Naive thymus-derived CD4-positive, alpha-beta T cell (primary cell): ENCODE data around the gene MYO1H. TPM values are rescaled to one million over a fixed set of nuclear protein-coding genes. Genes with fewer than 3 reads are reported as not detected.

ENCODE experiments used
- ATAC-seq: fragments of 150-1000 bp; cut with Tn5 transposase; 2 replicates; pipeline ENCODE4 v1.10.0; 2021; ENCODE audit warnings: mild to moderate bottlenecking, moderate library complexity
- CTCF ChIA-PET: fragments of 350-600 bp; sonication (Branson Sonifier 250); formaldehyde crosslinking; loops from one replicate; lab custom pipeline; 2021; ENCODE audit warnings: antibody characterized with exemption; lab: Charles Lee
- POLR2A ChIA-PET: fragments of 350-600 bp; sonication (Branson Sonifier 250); formaldehyde crosslinking; loops from one replicate; lab custom pipeline; 2021; ENCODE audit warnings: antibody characterized with exemption, inconsistent platforms; lab: Charles Lee
- DNase-seq, 9 donors: peaks; one replicate each; pipeline versions ENCODE4 v3.0.0 to v3.0.0-alpha.2; 2020 to 2022; ENCODE audit warnings: mixed read lengths in 1 of 9
- H3K27ac ChIP-seq: one replicate; pipeline ENCODE4 v1.7.0; 2013; ENCODE audit warnings: mild to moderate bottlenecking, low read depth, low read length, moderate library complexity
- H3K27me3 ChIP-seq, 2 donors: one replicate each; pipeline ENCODE4 v1.7.0; 2013; ENCODE audit warnings: low read length in 2 of 2, mild to moderate bottlenecking in 2 of 2, moderate library complexity in 2 of 2; ENCODE audit not compliant: control insufficient read depth in 2 of 2, insufficient read depth in 2 of 2
- H3K36me3 ChIP-seq, 3 experiments: 1 replicate in 2 of 3; 2 replicates in 1 of 3; pipeline ENCODE4 v1.7.0; 2013; ENCODE audit warnings: low read length in 3 of 3, mild to moderate bottlenecking in 3 of 3, moderate library complexity in 1 of 3; ENCODE audit not compliant: insufficient read depth in 3 of 3, control insufficient read depth in 2 of 3
- H3K4me1 ChIP-seq, 2 donors: one replicate each; pipeline ENCODE4 v1.7.0; 2013; ENCODE audit warnings: low read length in 2 of 2, mild to moderate bottlenecking in 2 of 2, moderate library complexity in 1 of 2; ENCODE audit not compliant: control insufficient read depth in 2 of 2, insufficient read depth in 2 of 2
- H3K4me3 ChIP-seq: 2 replicates; pipeline ENCODE4 v1.7.0; 2013; ENCODE audit warnings: mild to moderate bottlenecking, low read length
- H3K9me3 ChIP-seq, 3 experiments: 1 replicate in 2 of 3; 2 replicates in 1 of 3; pipeline ENCODE4 v1.7.0; 2013; ENCODE audit warnings: low read length in 3 of 3; ENCODE audit not compliant: control insufficient read depth in 2 of 3
- H3K27ac Mint-ChIP-seq, 9 donors: one replicate each; pipeline ENCODE4 v1.8.0; 2020 to 2022; ENCODE audit warnings: mixed read lengths in 9 of 9, mild to moderate bottlenecking in 8 of 9, moderate library complexity in 5 of 9, inconsistent platforms in 2 of 9
- H3K27me3 Mint-ChIP-seq, 5 donors: one replicate each; pipeline ENCODE4 v1.8.0; 2021 to 2022; ENCODE audit warnings: mixed read lengths in 5 of 5, mild to moderate bottlenecking in 1 of 5
- H3K36me3 Mint-ChIP-seq, 5 donors: one replicate each; pipeline ENCODE4 v1.8.0; 2020 to 2022; ENCODE audit warnings: mixed read lengths in 5 of 5, mild to moderate bottlenecking in 3 of 5, inconsistent platforms in 1 of 5
- H3K4me1 Mint-ChIP-seq, 7 donors: one replicate each; pipeline ENCODE4 v1.8.0; 2020 to 2022; ENCODE audit warnings: mixed read lengths in 7 of 7, mild to moderate bottlenecking in 3 of 7, inconsistent platforms in 1 of 7
- H3K4me3 Mint-ChIP-seq, 10 donors: one replicate each; pipeline ENCODE4 v1.8.0; 2020 to 2022; ENCODE audit warnings: mild to moderate bottlenecking in 10 of 10, mixed read lengths in 10 of 10, moderate library complexity in 6 of 10, inconsistent platforms in 2 of 10
- H3K9me3 Mint-ChIP-seq, 11 donors: one replicate each; pipeline ENCODE4 v1.8.0; 2020 to 2022; ENCODE audit warnings: mixed read lengths in 11 of 11, mild to moderate bottlenecking in 4 of 11, inconsistent platforms in 1 of 11, moderate library complexity in 1 of 11
- intact Hi-C, 2 donors: fragments of 100-400 bp; cut with micrococcal nuclease; formaldehyde crosslinking; loops; one replicate each; pipeline ENCODE4 v1.15.1; 2023
- polyA plus RNA-seq, 2 donors: library from polyadenylated mRNA; unstranded; fragments of 300-500 nt; fragmentation: Illumina TruSeq; gene quantifications; one replicate each; pipeline ENCODE4 v1.2.3, GENCODE V29; 2021
- total RNA-seq, 6 experiments: library from RNA in 5 of 6; stranded (reverse) in 5 of 6; gene quantifications; 1 replicate in 5 of 6; 2 replicates in 1 of 6; pipeline ENCODE4 v1.2.3 and lab custom pipeline; 2021 to 2026

Gene MYO1H
- total and polyA plus RNA-seq, 7 experiments from 2014 or later: 0.49 TPM; not detected in 6

DNA sequence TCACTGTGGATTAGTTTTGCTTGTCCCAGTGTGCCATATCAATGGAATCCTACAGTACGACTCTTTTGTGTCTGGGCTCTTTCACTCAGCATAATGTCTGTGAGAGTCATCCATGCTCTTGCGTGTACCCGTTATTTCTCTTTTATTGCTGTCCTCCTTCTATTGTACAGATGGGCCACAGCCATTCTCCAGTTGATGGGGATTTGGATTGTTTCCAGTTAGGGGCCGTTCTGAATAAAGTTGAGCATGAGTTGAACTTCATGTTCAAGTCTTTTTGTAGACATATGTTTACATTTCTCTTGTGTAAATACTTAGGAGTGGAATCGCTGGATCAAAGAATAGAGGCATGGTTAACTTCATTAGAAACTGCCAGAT lies 38.3 kb downstream of the MYO1H start:
- no peak for DNase-seq
- Mint-ChIP-seq H3K27ac (no peak overlapping the region), H3K36me3 (peaks cover 0 to 4% (median 0%) of the 10 kb centered on the region in 5 donors), H3K4me1 (no peaks in the 10 kb centered on the region), H3K9me3 (peaks cover 0 to 21% (median 4%) of the 10 kb centered on the region in 11 donors), H3K27me3 (peaks cover 30 to 46% (median 42%) of the 10 kb centered on the region in 5 donors), H3K4me3 (no peak overlapping the region)
- H3K27me3 ChIP-seq: no peaks in the 10 kb centered on the region
- no peak overlapping the region for H3K4me3 ChIP-seq
- intact Hi-C loops: loop anchor here in 1 of 2 donors (10.0 kb wide), 1 partner anchor 721 kb away; no protein-coding TSS in a partner anchor
- no peaks in the 10 kb centered on the region for H3K4me1 ChIP-seq
- no peaks in the 10 kb centered on the region for H3K9me3 ChIP-seq
- ChIA-PET POLR2A (no interaction called here), CTCF (interaction anchor here (0.8 to 1.2 kb wide), 3 partner anchors 8 to 274 kb away, joined by 3 to 8 read pairs (median 4); no protein-coding TSS in a partner anchor)
- no peak for ATAC-seq
- H3K36me3 ChIP-seq: no peaks in the 10 kb centered on the region
- H3K27ac ChIP-seq: no peak overlapping the region

DNA sequence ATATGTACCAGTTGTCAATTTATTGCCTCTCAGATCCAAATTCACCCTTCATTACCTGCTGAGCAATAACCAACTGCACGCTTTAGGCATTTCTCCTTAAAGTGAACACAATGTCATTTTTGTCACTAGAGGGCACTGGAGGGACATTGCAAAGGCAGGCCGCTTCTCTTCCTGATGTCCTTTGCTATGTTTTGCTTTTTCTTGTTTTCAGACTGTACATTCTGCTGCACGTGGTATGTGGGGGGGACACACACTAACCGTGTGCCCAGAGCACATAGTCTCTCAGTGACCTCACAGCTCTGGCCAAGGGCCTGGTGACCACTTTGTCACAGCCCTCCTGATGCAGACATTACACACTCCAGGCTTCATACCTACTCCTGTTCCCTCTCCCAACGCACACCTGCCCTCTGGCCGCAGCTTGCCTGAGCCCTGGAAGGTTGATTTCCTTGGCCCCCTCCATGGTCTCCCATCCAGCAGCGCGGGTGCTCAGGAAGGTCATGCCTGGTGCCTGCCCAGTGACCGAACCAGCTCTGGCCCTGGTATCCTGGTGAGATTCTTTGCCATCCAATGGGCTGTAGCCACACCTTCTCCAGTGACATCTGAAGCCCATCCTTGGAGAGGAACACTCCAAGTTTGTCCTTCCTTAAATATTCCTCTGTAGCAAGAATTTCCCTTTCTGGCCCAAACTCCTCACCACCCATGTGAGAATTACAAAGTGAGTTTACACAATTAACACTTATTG lies 39.9 kb downstream of the MYO1H start:
- no peak overlapping the region for H3K4me3 ChIP-seq
- Mint-ChIP-seq H3K36me3 (peaks cover 0 to 4% (median 0%) of the 10 kb centered on the region in 5 donors), H3K9me3 (peaks cover 0 to 21% (median 4%) of the 10 kb centered on the region in 11 donors), H3K4me3 (no peak overlapping the region), H3K27me3 (peaks cover 41 to 59% (median 55%) of the 10 kb centered on the region in 5 donors), H3K4me1 (no peaks in the 10 kb centered on the region), H3K27ac (no peak overlapping the region)
- CTCF ChIA-PET: interaction anchor here (1.3 kb wide), 1 partner anchor 8 kb away, joined by 5 read pairs; no protein-coding TSS in a partner anchor
- intact Hi-C loops: loop anchor here in 1 of 2 donors (10.0 kb wide), 1 partner anchor 723 kb away; no protein-coding TSS in a partner anchor
- H3K27me3 ChIP-seq: no peaks in the 10 kb centered on the region
- POLR2A ChIA-PET: no interaction called here
- H3K27ac ChIP-seq: no peak overlapping the region
- no peaks in the 10 kb centered on the region for H3K36me3 ChIP-seq
- ATAC-seq (no peak), DNase-seq (no peak)
- no peaks in the 10 kb centered on the region for H3K4me1 ChIP-seq
- no peaks in the 10 kb centered on the region for H3K9me3 ChIP-seq

GRCh38 chr12:109388167-109388563 lies 40.5 kb downstream of the MYO1H start:
- Mint-ChIP-seq H3K9me3 (peaks cover 0 to 21% (median 4%) of the 10 kb centered on the region in 11 donors), H3K36me3 (peaks cover 0 to 4% (median 0%) of the 10 kb centered on the region in 5 donors), H3K4me3 (no peak overlapping the region), H3K27ac (no peak overlapping the region), H3K27me3 (peaks cover 40 to 60% (median 57%) of the 10 kb centered on the region in 5 donors), H3K4me1 (no peaks in the 10 kb centered on the region)
- ChIA-PET CTCF (no interaction called here), POLR2A (no interaction called here)
- H3K27ac ChIP-seq: no peak overlapping the region
- no peak overlapping the region for H3K4me3 ChIP-seq
- H3K4me1 ChIP-seq: no peaks in the 10 kb centered on the region
- H3K9me3 ChIP-seq: no peaks in the 10 kb centered on the region
- DNase-seq: no peak
- intact Hi-C loops: loop anchor here in 1 of 2 donors (10.0 kb wide), 1 partner anchor 723 kb away; no protein-coding TSS in a partner anchor
- ATAC-seq: no peak
- no peaks in the 10 kb centered on the region for H3K27me3 ChIP-seq
- H3K36me3 ChIP-seq: no peaks in the 10 kb centered on the region

DNA sequence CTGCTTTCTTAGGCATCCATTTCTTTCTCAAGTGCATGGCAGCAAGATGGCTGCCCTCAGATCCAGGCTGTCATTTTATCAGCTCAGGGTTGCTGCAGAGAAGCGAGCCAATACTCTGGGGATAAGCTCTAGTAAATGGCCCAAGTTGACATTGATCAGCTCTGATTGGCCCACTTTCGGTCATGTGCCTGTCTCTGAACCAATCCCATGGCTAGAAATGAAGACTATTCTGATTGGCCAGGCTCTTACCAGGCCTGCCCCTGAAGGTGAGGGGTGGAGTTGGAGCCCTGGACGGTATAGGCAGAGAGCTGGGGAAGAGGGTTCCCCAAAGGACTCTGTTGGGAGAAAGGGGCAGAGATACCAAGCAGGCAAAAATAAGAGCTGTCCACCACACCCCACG lies 41.4 kb downstream of the MYO1H start:
- ChIA-PET POLR2A (no interaction called here), CTCF (interaction anchor here (0.8 kb wide), 1 partner anchor 44 kb away, joined by 4 read pairs; no protein-coding TSS in a partner anchor)
- no peaks in the 10 kb centered on the region for H3K4me1 ChIP-seq
- Mint-ChIP-seq H3K27ac (no peak overlapping the region), H3K36me3 (peaks cover 0 to 4% (median 0%) of the 10 kb centered on the region in 5 donors), H3K9me3 (peaks cover 0 to 21% (median 4%) of the 10 kb centered on the region in 11 donors), H3K4me1 (no peaks in the 10 kb centered on the region), H3K27me3 (peaks cover 34 to 63% (median 59%) of the 10 kb centered on the region in 5 donors), H3K4me3 (no peak overlapping the region)
- H3K27ac ChIP-seq: no peak overlapping the region
- no peaks in the 10 kb centered on the region for H3K27me3 ChIP-seq
- no peaks in the 10 kb centered on the region for H3K9me3 ChIP-seq
- no peak for ATAC-seq
- H3K4me3 ChIP-seq: no peak overlapping the region
- no peaks in the 10 kb centered on the region for H3K36me3 ChIP-seq
- DNase-seq: no peak
- intact Hi-C loops: loop anchor here in 1 of 2 donors (10.0 kb wide), 1 partner anchor 724 kb away; no protein-coding TSS in a partner anchor

DNA sequence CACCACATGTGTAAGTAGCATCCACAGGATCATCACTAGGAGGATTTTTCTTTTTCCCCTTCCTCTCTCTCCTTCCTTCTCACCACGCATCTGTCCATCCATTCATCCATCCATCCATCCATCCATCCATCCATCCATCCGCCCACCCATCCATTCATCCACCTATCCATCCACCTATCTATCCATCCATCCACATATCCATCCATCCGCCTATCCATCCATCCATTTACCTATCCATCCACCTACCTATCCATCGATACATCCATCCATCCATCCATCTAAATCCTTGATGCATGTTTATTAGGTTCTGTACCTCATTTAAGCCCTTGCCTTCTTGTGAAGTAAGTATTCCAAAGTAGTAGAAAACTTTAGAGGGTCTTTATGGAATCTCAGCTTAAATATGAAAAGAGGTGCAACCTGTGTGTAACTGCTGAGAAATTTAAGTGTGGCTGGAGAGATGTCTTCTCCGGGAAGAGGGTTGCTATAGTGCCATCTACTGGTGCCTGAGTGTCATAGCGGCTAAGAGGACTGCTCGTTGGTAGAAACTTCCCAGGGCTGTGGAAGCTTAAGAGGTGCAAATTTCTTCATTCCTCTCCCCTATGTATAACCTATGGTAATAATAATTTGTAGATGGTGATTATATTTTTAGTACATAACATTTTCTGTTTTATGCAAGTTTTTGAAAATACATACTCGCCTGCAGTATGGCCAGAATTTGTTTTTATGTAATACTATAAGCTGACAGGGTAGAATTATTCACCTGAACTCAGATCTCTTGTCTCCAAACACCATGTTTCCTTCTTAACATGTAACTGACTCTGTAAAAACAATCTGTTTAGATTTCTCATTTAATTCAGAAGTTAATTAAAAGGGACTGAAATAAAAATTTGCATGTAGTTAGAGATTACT lies 46.0 kb downstream of the MYO1H start:
- no peaks in the 10 kb centered on the region for H3K4me1 Mint-ChIP-seq
- Histone ChIP-seq H3K27ac (no peak overlapping the region), H3K4me1 (no peaks in the 10 kb centered on the region), H3K27me3 (no peaks in the 10 kb centered on the region), H3K9me3 (no peaks in the 10 kb centered on the region), H3K36me3 (no peaks in the 10 kb centered on the region), H3K4me3 (no peak overlapping the region)
- POLR2A ChIA-PET: no interaction called here
- intact Hi-C loops: loop anchor here (2.0 kb wide), 1 partner anchor 281 kb away; no protein-coding TSS in a partner anchor
- no peaks in the 10 kb centered on the region for H3K36me3 Mint-ChIP-seq
- peaks cover 16 to 43% (median 39%) of the 10 kb centered on the region in 5 donors for H3K27me3 Mint-ChIP-seq
- no peak overlapping the region for H3K4me3 Mint-ChIP-seq
- CTCF ChIA-PET: interaction anchor here (0.6 kb wide), 2 partner anchors 8 to 281 kb away, joined by 3 to 5 read pairs; no protein-coding TSS in a partner anchor
- H3K9me3 Mint-ChIP-seq: peaks cover 0 to 5% (median 0%) of the 10 kb centered on the region in 11 donors
- no peak overlapping the region for H3K27ac Mint-ChIP-seq
- DNase-seq: peak in 8 of 9 donors; percentile 10 to 55 (median 44)
- ATAC-seq: peak; percentile 82

DNA sequence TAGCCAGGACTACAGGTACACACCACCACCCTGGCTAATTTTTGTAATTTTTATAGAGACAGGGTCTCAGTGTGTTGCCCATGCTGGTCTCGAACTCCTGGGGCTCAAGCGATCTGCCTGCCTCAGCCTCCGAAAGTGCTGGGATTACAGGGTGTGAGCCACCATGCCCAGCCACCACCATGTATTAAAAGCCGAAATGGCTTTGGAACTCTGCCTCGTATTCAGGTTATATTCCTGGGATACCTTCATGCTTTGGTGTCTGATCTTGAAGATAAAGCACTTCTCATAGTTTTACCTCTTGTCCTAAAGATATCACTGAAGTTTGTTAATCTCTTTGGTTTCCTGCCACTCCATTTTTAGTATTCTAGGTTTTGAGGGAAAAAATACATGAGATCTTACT lies 47.2 kb downstream of the MYO1H start:
- peaks cover 16 to 41% (median 39%) of the 10 kb centered on the region in 5 donors for H3K27me3 Mint-ChIP-seq
- Histone ChIP-seq H3K27ac (no peak overlapping the region), H3K4me3 (no peak overlapping the region), H3K4me1 (no peaks in the 10 kb centered on the region), H3K27me3 (no peaks in the 10 kb centered on the region), H3K9me3 (no peaks in the 10 kb centered on the region), H3K36me3 (no peaks in the 10 kb centered on the region)
- H3K9me3 Mint-ChIP-seq: peaks cover 0 to 2% (median 0%) of the 10 kb centered on the region in 11 donors
- H3K4me1 Mint-ChIP-seq: no peaks in the 10 kb centered on the region
- POLR2A ChIA-PET: no interaction called here
- H3K27ac Mint-ChIP-seq: no peak overlapping the region
- CTCF ChIA-PET: interaction anchor here (0.9 kb wide), 1 partner anchor 8 kb away, joined by 5 read pairs; no protein-coding TSS in a partner anchor
- no peak for ATAC-seq
- no peak for DNase-seq
- H3K4me3 Mint-ChIP-seq: no peak overlapping the region
- H3K36me3 Mint-ChIP-seq: no peaks in the 10 kb centered on the region
- intact Hi-C loops: no loop called here
